Hepatocyte (in vitro differentiated cells): ENCODE data around the gene ARFGAP1. TPM values are rescaled to one million over a fixed set of nuclear protein-coding genes. Genes with fewer than 3 reads are reported as not detected.

Source experiments
- DNase-seq: peaks from one replicate; pipeline ENCODE4 v3.0.0-alpha.2; 2016; ENCODE audit warnings: low spot score
- H2AFZ ChIP-seq: fragments of 200-600 bp; sonication (generic); 2 replicates; pipeline ENCODE4 v1.6.0; 2016; ENCODE audit warnings: antibody characterized with exemption, mild to moderate bottlenecking
- H3K27ac ChIP-seq: fragments of 200-600 bp; sonication (generic); 2 replicates; pipeline ENCODE4 v1.5.1; 2016; ENCODE audit warnings: mild to moderate bottlenecking
- H3K27me3 ChIP-seq: fragments of 200-600 bp; sonication (generic); 2 replicates; pipeline ENCODE4 v1.6.1; 2016
- H3K36me3 ChIP-seq: fragments of 200-600 bp; sonication (generic); replicated peaks from 2 replicates; pipeline ENCODE4 v1.5.1; 2016; ENCODE audit warnings: low read depth; ENCODE audit not compliant: insufficient read depth
- H3K4me1 ChIP-seq: fragments of 200-600 bp; sonication (generic); 2 replicates; pipeline ENCODE4 v1.5.1; 2016; ENCODE audit warnings: mild to moderate bottlenecking, moderate library complexity; ENCODE audit not compliant: insufficient read depth
- H3K4me2 ChIP-seq: fragments of 200-600 bp; sonication (generic); 2 replicates; pipeline ENCODE4 v1.6.0; 2016
- H3K4me3 ChIP-seq: fragments of 200-600 bp; sonication (generic); 2 replicates; pipeline ENCODE4 v1.5.1; 2016; ENCODE audit warnings: mild to moderate bottlenecking
- H3K79me2 ChIP-seq: fragments of 200-600 bp; sonication (generic); 2 replicates; pipeline ENCODE4 v1.6.0; 2017; ENCODE audit warnings: mild to moderate bottlenecking
- H3K9me2 ChIP-seq: fragments of 200-600 bp; sonication (generic); replicated peaks from 2 replicates; pipeline ENCODE4 v1.6.0; 2017; ENCODE audit warnings: mild to moderate bottlenecking; ENCODE audit not compliant: insufficient read depth
- H3K9me3 ChIP-seq: fragments of 200-600 bp; sonication (generic); 2 replicates; pipeline ENCODE4 v1.5.1; 2016; ENCODE audit warnings: low read depth, mild to moderate bottlenecking
- H4K20me1 ChIP-seq: fragments of 200-600 bp; sonication (generic); 2 replicates; pipeline ENCODE4 v1.6.0; 2016; ENCODE audit warnings: mild to moderate bottlenecking; ENCODE audit not compliant: insufficient read depth, poor library complexity, severe bottlenecking
- EZH2 ChIP-seq: fragments of 200-600 bp; sonication (generic); IDR thresholded peaks from 2 replicates; pipeline ENCODE4 v1.6.1; 2016; ENCODE audit warnings: antibody characterized with exemption, mild to moderate bottlenecking, borderline replicate concordance
- EZH2phosphoT487 ChIP-seq: fragments of 200-600 bp; sonication (generic); IDR thresholded peaks from one replicate; pipeline ENCODE4 v1.6.1; 2018; ENCODE audit warnings: antibody characterized with exemption, mild to moderate bottlenecking, low read depth, moderate library complexity; ENCODE audit not compliant: unreplicated experiment, severe bottlenecking
- WGBS: methylation state at CpG from one replicate; pipeline ENCODE4 v1.1.6; 2016; ENCODE audit warnings: low lambda C conversion rate; ENCODE audit errors: missing lambda C conversion rate; 5-methylcytosine and 5-hydroxymethylcytosine counted together
- polyA plus RNA-seq: library from polyadenylated mRNA; unstranded; fragments of >200 nt; fragmentation: Nextera tagmentation; extraction: Ambion mirVana; gene quantifications from 2 replicates; pipeline ENCODE4 v1.2.1, GENCODE V29; 2016
- total RNA-seq: library from RNA; depleted of rRNA; stranded (reverse); fragments of >200 nt; gene quantifications from 2 replicates; pipeline ENCODE4 v1.2.3, GENCODE V29; 2014
- TF ChIP-seq, protein P1 (sequence below): fragments of 200-600 bp; sonication (generic); IDR thresholded peaks from 2 replicates; pipeline ENCODE4 v1.5.1; 2016; ENCODE audit warnings: antibody characterized with exemption, mild to moderate bottlenecking; ENCODE audit not compliant: poor library complexity

The ARFGAP1 gene
- total and polyA plus RNA-seq, 2 experiments from 2014 or later, result 78.2 to 99.0 TPM

DNA sequence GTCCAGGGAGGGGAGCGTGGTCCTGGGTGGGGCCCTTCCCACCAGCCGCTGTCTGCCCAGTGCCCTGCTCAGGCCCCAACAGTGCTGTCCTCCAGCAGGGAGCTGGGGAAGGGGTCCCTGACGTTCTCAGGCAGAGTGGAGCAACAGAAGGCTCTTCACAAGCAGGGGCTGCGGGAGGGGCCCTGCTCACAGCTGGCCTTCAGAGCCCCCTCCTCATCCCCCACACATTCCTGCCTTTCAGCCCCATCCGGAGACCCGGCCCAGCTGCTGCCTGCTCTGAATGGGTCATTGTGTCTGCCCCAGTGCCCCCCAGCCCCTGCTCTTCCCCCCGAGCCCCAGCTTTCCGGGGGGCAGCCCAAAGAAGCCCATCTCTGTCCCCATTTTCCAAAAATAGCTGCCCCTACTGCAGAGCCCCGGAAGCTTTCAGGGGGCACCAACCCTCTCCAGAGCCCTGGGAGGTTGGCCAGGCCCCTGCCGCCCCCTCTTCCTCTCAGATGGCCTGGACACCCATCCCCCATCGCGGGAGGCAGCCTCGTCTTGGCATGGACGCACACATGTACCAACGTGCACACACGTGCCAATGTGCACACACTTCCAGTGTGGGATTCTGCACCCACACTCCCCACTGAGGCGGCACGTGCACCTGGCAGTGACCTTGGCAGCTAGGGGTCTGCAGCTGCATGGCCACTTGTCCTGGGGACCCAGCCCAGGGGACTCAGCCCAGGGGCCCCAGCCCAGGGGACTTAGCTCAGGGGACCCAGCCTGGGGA is 24.1 kb downstream of the ARFGAP1 start:
- no peaks in the 10 kb centered on the region for H3K9me3 ChIP-seq
- peaks cover 10% of the 10 kb centered on the region for H3K27me3 ChIP-seq
- no peak overlapping the region for H3K4me2 ChIP-seq
- no peaks in the 10 kb centered on the region for H3K9me2 ChIP-seq
- TF ChIP-seq, protein P1, sequence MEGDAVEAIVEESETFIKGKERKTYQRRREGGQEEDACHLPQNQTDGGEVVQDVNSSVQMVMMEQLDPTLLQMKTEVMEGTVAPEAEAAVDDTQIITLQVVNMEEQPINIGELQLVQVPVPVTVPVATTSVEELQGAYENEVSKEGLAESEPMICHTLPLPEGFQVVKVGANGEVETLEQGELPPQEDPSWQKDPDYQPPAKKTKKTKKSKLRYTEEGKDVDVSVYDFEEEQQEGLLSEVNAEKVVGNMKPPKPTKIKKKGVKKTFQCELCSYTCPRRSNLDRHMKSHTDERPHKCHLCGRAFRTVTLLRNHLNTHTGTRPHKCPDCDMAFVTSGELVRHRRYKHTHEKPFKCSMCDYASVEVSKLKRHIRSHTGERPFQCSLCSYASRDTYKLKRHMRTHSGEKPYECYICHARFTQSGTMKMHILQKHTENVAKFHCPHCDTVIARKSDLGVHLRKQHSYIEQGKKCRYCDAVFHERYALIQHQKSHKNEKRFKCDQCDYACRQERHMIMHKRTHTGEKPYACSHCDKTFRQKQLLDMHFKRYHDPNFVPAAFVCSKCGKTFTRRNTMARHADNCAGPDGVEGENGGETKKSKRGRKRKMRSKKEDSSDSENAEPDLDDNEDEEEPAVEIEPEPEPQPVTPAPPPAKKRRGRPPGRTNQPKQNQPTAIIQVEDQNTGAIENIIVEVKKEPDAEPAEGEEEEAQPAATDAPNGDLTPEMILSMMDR, result no peak
- no peak for TF ChIP-seq EZH2phosphoT487
- TF ChIP-seq EZH2, result no peak
- H3K79me2 ChIP-seq, result no peaks in the 10 kb centered on the region
- DNase-seq, result no peak
- no peaks in the 10 kb centered on the region for H3K36me3 ChIP-seq
- WGBS, result 76% methylated on average over 17 of the region's 18 CpGs
- H2AFZ ChIP-seq, result no peak overlapping the region
- H3K4me3 ChIP-seq, result no peak overlapping the region
- H3K27ac ChIP-seq, result no peak overlapping the region
- no peaks in the 10 kb centered on the region for H4K20me1 ChIP-seq
- no peaks in the 10 kb centered on the region for H3K4me1 ChIP-seq

DNA sequence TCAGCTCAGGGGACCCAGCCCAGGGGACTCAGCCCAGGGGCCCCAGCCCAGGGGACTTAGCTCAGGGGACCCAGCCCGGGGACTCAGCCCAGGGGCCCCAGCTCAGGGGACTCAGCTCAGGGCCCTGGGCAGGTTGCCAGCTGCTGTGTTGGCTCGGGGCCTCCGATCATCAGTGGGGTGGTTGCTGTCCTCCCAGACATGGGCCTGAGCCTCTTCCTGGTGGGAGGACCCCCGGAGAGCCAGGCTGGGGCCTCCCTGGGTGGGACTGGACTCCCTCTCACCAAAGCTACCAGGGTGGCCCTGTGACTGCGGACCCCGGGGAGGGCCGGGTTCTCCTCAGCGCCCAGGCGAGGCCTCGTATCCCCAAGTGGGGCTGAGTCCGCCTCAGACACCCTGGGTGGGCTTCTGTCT is 24.8 kb downstream of the ARFGAP1 start:
- TF ChIP-seq EZH2phosphoT487 (no peak), EZH2 (no peak)
- TF ChIP-seq, protein P1, result no peak
- 91% methylated on average over 9 of the region's 11 CpGs for WGBS
- H4K20me1 ChIP-seq, result no peaks in the 10 kb centered on the region
- no peaks in the 10 kb centered on the region for H3K36me3 ChIP-seq
- peaks cover 10% of the 10 kb centered on the region for H3K27me3 ChIP-seq
- no peaks in the 10 kb centered on the region for H3K4me1 ChIP-seq
- H3K4me3 ChIP-seq, result no peak overlapping the region
- no peaks in the 10 kb centered on the region for H3K9me2 ChIP-seq
- H3K79me2 ChIP-seq, result no peaks in the 10 kb centered on the region
- no peaks in the 10 kb centered on the region for H3K9me3 ChIP-seq
- H3K4me2 ChIP-seq, result no peak overlapping the region
- no peak overlapping the region for H2AFZ ChIP-seq
- no peak for DNase-seq
- H3K27ac ChIP-seq, result no peak overlapping the region

DNA sequence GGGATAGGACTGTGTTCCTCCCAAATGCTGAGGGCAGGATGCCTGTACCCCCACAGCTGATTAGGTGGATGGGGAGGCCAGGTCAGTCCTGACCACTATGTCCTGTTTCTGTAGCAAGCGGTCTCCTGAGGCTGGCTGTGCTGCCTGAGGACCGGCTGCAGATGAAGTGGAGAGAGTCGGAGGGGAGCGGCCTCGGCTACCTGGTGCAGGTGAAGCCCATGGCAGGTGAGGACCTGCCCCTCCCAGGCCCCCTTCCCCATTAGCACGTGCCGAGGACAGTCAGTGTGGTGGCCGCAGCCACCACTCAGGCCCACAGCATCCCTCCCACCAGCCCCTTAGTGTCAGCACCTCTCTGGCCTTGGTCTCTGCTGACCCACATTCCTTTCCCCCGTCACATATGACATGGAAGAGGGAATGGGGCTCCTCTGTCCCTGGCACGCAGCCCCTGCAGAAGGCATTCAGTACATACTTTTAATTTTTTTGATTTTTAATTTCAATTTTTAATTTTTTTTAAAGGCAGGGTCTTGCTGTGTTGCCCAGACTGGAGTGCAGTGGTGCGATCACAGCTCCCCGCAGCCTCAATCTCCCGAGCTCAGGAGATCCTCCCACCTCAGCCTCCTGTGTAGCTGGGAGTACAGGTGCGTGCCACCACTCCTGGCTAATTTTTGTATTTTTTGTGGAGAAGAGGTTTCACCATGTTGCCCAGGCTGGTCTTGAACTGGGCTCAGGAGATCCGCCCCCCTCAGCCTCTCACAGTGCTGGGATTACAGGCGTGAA is 25.4 kb downstream of the ARFGAP1 start:
- H4K20me1 ChIP-seq, result no peaks in the 10 kb centered on the region
- H3K36me3 ChIP-seq, result no peaks in the 10 kb centered on the region
- no peak overlapping the region for H3K27ac ChIP-seq
- 89% methylated on average over 11 of the region's 16 CpGs for WGBS
- H3K4me2 ChIP-seq, result no peak overlapping the region
- H3K9me3 ChIP-seq, result no peaks in the 10 kb centered on the region
- no peaks in the 10 kb centered on the region for H3K79me2 ChIP-seq
- DNase-seq, result no peak
- H3K9me2 ChIP-seq, result no peaks in the 10 kb centered on the region
- no peak overlapping the region for H3K4me3 ChIP-seq
- no peak overlapping the region for H2AFZ ChIP-seq
- no peak for TF ChIP-seq EZH2phosphoT487
- TF ChIP-seq EZH2, result no peak
- TF ChIP-seq, protein P1, result no peak
- H3K27me3 ChIP-seq, result peaks cover 10% of the 10 kb centered on the region
- no peaks in the 10 kb centered on the region for H3K4me1 ChIP-seq
